Measurements from ENCODE around the gene LYPLA2. TPM values are rescaled to one million over a fixed set of nuclear protein-coding genes. Genes with fewer than 3 reads are reported as not detected.

LYPLA2 gene
- total and polyA plus RNA-seq, 2 of the 8 experiments (the other 6 are each of a cell fraction or from before 2014, with no cell fraction given): 138 to 211 TPM

GRCh38 chr1:23776217-23776616, 14.7 kb upstream of the LYPLA2 start (continued):
- TF ChIP-seq E2F6 (IDR thresholded peaks at IDR 0.05): no peak
- no peak for TF ChIP-seq CBX5 (IDR thresholded peaks at IDR 0.05; ENCODE audit: low read depth, low read length)
- no peak for TF ChIP-seq POLR2A (IDR thresholded peaks at IDR 0.05; ENCODE audit: control extremely low read depth in 1 of 2, low read depth in 2 of 2, low read length in 2 of 2)
- no peak for TF ChIP-seq USF2 (IDR thresholded peaks at IDR 0.05; ENCODE audit: low read length)
- TF ChIP-seq NANOG (IDR thresholded peaks at IDR 0.05; ENCODE audit: insufficient read depth, low read depth, low read length, poor library complexity, severe bottlenecking): no peak
- no peak for TF ChIP-seq SP2 (IDR thresholded peaks at IDR 0.05; ENCODE audit: low read length)
- TF ChIP-seq RNF2 (IDR thresholded peaks at IDR 0.05; ENCODE audit: borderline replicate concordance, low read depth, low read length, missing control alignments, poor library complexity, severe bottlenecking): no peak
- TF ChIP-seq GABPA (IDR thresholded peaks at IDR 0.05; ENCODE audit: borderline replicate concordance, insufficient read depth, low read length): no peak
- no peak for TF ChIP-seq SRF (IDR thresholded peaks at IDR 0.05; ENCODE audit: low read depth, low read length)
- no peak for TF ChIP-seq PHF8 (conservative IDR thresholded peaks at IDR 0.05; ENCODE audit: low read depth, low read length)

All from H1 (cell line).